Measurements from ENCODE around the gene KCNK17.

The KCNK17 gene

GRCh38 chr6:39274903-39275302 is 39.3 kb downstream of the KCNK17 start:
- TF ChIP-seq CTCF (IDR thresholded peaks at IDR 0.05; ENCODE audit: borderline replicate concordance, control extremely low read depth, extremely low read depth, insufficient read depth, missing control alignments), result no peak
- in situ Hi-C loops (cut with MboI; ENCODE audit: low sequenced_read_pairs, unreplicated experiment), result no loop called here
- no peak for DNase-seq (ENCODE audit: low spot score)

- DNase-seq (ENCODE audit: low spot score), result no peak
- in situ Hi-C loops (cut with MboI; ENCODE audit: low sequenced_read_pairs, unreplicated experiment), result no loop called here
- no peak for TF ChIP-seq CTCF (IDR thresholded peaks at IDR 0.05; ENCODE audit: borderline replicate concordance, control extremely low read depth, extremely low read depth, insufficient read depth, missing control alignments)
These were observed 39.7 kb downstream of the KCNK17 start for GRCh38 chr6:39274471-39274870.

- no peak for DNase-seq (ENCODE audit: low spot score)
- in situ Hi-C loops (cut with MboI; ENCODE audit: low sequenced_read_pairs, unreplicated experiment), result no loop called here
These were observed 40.8 kb downstream of the KCNK17 start for GRCh38 chr6:39273406-39273821.

GRCh38 chr6:39269961-39270360 is 44.3 kb downstream of the KCNK17 start:
- in situ Hi-C loops (cut with MboI; ENCODE audit: low sequenced_read_pairs, unreplicated experiment), result no loop called here
- no peak for TF ChIP-seq CTCF (IDR thresholded peaks at IDR 0.05; ENCODE audit: borderline replicate concordance, control extremely low read depth, extremely low read depth, insufficient read depth, missing control alignments)
- DNase-seq (ENCODE audit: low spot score), result no peak

More at GRCh38 chr6:39273406-39273821, 40.8 kb downstream of the KCNK17 start:
- no peak for TF ChIP-seq CTCF (IDR thresholded peaks at IDR 0.05; ENCODE audit: borderline replicate concordance, control extremely low read depth, extremely low read depth, insufficient read depth, missing control alignments)

GRCh38 chr6:39268721-39269120 is 45.5 kb downstream of the KCNK17 start:
- in situ Hi-C loops (cut with MboI; ENCODE audit: low sequenced_read_pairs, unreplicated experiment), result no loop called here
- no peak for TF ChIP-seq CTCF (IDR thresholded peaks at IDR 0.05; ENCODE audit: borderline replicate concordance, control extremely low read depth, extremely low read depth, insufficient read depth, missing control alignments)
- DNase-seq (ENCODE audit: low spot score), result no peak

- in situ Hi-C loops (cut with MboI; ENCODE audit: low sequenced_read_pairs, unreplicated experiment), result no loop called here
- no peak for TF ChIP-seq CTCF (IDR thresholded peaks at IDR 0.05; ENCODE audit: borderline replicate concordance, control extremely low read depth, extremely low read depth, insufficient read depth, missing control alignments)
- no peak for DNase-seq (ENCODE audit: low spot score)
These were observed 46.0 kb downstream of the KCNK17 start for GRCh38 chr6:39268171-39268570.
